Inflammatory macrophage treated with lipopolysaccharide for 1 hour (primary cell): Measurements from ENCODE around the gene GRK5.

ENCODE experiments used
- DNase-seq, 2 donors: peaks; one replicate each; pipeline ENCODE4 v3.0.0-alpha.2; 2020 to 2022

Gene GRK5

GRCh38 chr10:119323085-119324016 is 116.0 kb downstream of the GRK5 start:
- DNase-seq = no peak

- DNase-seq = no peak
These were observed 117.8 kb downstream of the GRK5 start for GRCh38 chr10:119325131-119325530.

GRCh38 chr10:119326167-119326566 is 118.8 kb downstream of the GRK5 start:
- DNase-seq = no peak

GRCh38 chr10:119327096-119327745 is 119.8 kb downstream of the GRK5 start:
- no peak for DNase-seq

- DNase-seq = no peak
These were observed 120.9 kb downstream of the GRK5 start for GRCh38 chr10:119328223-119328622.

- DNase-seq = no peak
These were observed 123.0 kb downstream of the GRK5 start for GRCh38 chr10:119330342-119330741.

GRCh38 chr10:119331061-119331460 is 123.7 kb downstream of the GRK5 start:
- DNase-seq = no peak

GRCh38 chr10:119333146-119333792 is 125.9 kb downstream of the GRK5 start:
- DNase-seq = no peak

GRCh38 chr10:119335671-119336353 is 128.4 kb downstream of the GRK5 start:
- no peak for DNase-seq

GRCh38 chr10:119336599-119336998 is 129.2 kb downstream of the GRK5 start:
- no peak for DNase-seq

- no peak for DNase-seq
These were observed 129.9 kb downstream of the GRK5 start for GRCh38 chr10:119337223-119337622.

- DNase-seq = no peak
These were observed 130.5 kb downstream of the GRK5 start for GRCh38 chr10:119337796-119338432.

GRCh38 chr10:119339109-119339508 is 131.7 kb downstream of the GRK5 start:
- DNase-seq = no peak

GRCh38 chr10:119340893-119341458 is 133.6 kb downstream of the GRK5 start:
- DNase-seq = no peak

GRCh38 chr10:119341459-119342301 is 134.3 kb downstream of the GRK5 start:
- no peak for DNase-seq

GRCh38 chr10:119342335-119342734 is 135.0 kb downstream of the GRK5 start:
- DNase-seq = no peak

- no peak for DNase-seq
These were observed 135.7 kb downstream of the GRK5 start for GRCh38 chr10:119343011-119343601.

- no peak for DNase-seq
These were observed 137.0 kb downstream of the GRK5 start for GRCh38 chr10:119344381-119344780.

GRCh38 chr10:119346095-119346832 is 138.9 kb downstream of the GRK5 start:
- DNase-seq = no peak
